GM12874 (cell line): Measurements from ENCODE around the gene IFITM2.

Source experiments
- TF ChIP-seq, protein P1 (sequence below): IDR thresholded peaks from 2 replicates; pipeline ENCODE4 v1.5.1; 2011; ENCODE audit warnings: low read depth, mild to moderate bottlenecking, control low read depth, low read length, moderate library complexity; ENCODE audit not compliant: insufficient read depth

IFITM2 gene

GRCh38 chr11:328012-328411 is 20.4 kb downstream of the IFITM2 start:
- TF ChIP-seq, protein P1, sequence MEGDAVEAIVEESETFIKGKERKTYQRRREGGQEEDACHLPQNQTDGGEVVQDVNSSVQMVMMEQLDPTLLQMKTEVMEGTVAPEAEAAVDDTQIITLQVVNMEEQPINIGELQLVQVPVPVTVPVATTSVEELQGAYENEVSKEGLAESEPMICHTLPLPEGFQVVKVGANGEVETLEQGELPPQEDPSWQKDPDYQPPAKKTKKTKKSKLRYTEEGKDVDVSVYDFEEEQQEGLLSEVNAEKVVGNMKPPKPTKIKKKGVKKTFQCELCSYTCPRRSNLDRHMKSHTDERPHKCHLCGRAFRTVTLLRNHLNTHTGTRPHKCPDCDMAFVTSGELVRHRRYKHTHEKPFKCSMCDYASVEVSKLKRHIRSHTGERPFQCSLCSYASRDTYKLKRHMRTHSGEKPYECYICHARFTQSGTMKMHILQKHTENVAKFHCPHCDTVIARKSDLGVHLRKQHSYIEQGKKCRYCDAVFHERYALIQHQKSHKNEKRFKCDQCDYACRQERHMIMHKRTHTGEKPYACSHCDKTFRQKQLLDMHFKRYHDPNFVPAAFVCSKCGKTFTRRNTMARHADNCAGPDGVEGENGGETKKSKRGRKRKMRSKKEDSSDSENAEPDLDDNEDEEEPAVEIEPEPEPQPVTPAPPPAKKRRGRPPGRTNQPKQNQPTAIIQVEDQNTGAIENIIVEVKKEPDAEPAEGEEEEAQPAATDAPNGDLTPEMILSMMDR = no peak

DNA sequence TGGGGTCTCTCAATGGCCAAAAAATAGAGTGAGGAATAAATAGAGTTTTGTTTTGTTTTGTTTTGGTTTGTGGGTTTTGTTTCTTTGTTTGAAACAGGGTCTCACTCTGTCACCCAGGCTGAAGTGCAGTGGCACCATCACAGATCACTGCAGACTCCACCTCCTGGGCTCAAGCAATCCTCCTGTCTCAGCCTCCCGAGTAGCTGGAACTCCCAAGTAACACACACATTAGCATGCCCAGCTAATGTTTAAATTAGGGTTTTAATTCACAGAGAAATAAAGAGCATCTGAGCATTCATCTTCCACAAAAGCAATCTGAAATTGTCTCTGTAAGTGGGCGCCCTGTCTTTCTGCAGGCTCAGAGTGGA is 22.3 kb downstream of the IFITM2 start:
- TF ChIP-seq, protein P1 = no peak

DNA sequence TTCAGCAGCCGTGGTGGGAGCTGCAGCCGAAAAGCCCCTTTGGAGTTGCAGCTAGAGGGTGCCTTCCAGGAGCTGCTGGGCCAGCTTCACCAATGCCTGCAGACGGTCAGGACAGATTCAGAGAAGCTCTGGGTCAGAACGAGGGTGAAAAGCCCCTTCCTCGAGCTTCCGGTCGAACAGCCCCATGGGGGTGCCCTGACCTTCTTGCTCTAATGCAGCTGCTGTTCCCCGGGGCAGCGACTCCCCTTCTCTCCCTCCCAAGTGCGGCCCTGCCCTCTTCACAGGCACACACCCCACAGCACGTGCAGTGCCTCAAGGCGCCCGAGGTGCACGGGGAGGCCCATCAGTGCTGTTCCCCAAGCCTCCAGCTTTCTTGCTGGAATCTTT is 22.7 kb downstream of the IFITM2 start:
- TF ChIP-seq, protein P1 = no peak

GRCh38 chr11:330694-331357 is 23.2 kb downstream of the IFITM2 start:
- TF ChIP-seq, protein P1 = no peak

DNA sequence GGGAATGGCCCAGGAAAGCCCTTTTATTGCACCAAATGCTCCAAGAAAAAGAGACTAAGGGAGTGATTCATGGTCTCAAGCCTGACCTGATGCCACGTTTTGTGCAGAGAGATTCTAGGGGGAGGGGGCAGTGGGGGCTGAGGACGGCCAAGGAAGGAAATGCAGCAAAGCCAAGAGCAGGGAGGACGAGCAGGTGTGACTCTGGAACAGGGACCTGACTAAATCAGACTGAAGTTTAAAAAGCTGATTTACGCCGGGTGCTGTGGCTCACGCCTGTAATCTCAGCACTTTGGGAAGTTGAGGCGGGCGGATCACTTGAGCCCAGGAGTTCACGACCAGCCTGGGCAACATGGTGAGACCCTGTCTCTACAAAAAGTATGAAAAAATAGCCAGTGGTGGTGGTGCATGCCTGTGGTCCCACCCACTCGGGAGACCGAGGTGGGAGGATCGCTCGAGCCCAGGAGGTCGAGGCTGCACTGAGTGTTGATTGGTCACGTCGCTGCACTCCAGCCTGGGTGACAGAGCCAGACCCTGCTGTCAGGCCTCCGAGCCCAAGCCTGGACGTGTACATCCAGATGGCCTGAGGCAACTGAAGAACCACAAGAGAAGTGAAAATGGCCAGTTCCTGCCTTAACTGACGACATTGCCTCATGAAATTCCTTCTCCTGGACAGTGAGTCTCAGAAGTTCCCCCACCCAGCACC is 23.9 kb downstream of the IFITM2 start:
- TF ChIP-seq, protein P1 = no peak

DNA sequence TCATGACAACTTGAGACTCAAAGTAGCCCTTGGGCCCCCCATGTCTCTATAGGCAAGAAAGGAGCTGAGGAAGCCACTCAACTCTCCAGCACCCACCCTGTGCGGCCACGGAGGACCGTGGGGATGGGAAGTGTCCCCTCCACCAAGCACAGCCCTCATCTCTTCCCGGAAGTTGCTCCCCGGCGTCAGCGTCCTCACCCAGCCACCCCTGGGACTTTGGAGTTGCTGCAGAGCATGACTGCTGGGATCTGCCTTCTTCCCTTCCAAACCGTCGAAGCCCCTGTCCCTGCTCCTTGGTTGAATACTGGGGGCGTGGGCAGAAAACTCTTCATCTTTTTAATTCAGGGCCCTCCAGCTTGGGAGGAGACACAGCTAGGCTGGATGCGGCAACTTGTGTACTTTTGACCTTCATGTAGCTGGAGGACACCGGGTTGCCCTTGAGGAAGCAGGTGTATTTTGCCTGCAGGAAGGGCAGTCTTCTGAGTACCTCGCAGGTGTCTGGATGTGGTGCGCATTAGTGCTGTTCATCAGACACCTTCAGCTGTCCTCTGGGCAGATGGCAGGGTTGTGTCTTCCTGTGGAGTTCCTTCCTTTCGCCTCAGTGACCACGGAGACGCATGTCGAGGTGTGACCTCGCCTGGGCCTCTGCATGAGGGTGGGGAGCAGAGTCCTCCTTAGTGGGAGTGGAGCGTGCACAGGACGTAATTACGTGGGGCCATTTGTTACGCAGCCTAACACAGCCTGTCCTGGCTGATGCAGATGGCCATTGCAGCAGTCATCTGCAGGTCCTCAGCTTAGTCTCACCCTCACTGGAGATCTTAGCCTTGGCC is 25.2 kb downstream of the IFITM2 start:
- TF ChIP-seq, protein P1 = no peak

DNA sequence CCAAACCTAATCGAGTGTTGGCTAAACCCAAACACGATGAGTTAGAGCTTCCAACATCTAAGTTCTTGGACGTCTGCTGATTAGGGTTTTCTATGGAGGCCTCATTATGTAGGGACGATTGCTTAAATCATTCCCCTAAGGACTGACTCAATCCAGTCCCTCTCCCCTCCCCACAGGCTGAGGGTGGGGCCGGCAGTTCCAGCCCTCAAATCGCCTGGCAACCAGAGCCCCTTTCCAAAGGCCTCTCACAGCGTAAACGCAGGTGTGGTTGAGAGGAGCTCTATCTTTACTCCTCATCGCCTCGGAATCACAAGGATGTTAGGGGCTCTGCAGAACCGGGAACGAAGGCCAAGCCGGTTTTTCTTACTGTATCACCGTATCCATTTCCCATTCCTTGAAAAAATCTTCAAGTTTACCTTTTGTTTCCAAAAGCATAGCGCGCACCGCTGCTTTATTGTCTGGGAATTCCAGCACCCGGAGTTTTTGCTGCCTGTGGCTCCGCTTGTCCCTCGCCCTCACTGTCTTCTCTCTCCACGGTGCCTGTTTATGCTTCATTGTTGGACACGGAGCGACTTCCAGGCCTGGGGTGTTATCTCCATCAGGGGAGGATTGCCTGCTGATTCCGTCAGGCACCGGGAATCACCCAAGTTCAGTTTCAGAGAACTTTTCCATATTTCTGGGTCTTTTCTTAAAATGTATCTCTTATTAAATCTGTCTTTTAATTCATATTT is 26.8 kb downstream of the IFITM2 start:
- TF ChIP-seq, protein P1 = no peak
